ENCODE data around the gene ADM5.
A peak's percentile ranks its signal among the peaks of the same experiment; 100 is the strongest.

Gene ADM5

DNA sequence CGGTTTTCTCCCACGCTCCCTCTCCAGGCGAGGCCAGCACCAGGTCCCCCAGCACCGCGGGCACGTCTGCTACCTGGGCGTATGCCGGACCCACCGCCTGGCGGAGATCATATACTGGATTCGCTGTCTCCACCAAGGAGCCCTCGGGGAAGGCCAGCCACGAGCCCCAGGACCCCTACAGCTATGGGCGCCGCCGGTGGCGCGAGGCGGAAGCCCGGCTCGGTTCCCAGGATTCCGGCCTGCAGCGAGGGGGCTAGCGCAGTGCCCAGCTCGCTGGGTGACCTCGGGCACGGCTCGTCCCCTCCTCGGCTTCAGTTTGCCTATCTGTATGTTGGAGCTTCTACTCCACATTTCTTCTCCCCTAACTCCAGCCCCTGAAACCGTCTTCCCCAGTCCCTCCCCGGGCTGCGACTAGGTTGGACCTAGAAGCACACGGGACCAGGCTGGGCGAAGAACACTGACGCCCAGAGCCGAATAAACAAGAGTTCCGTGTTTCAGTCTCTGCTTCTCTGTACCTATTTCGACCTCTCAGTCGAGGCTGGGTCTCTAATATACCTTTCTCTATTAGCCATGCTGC is 773 bp downstream of the ADM5 start:
- Histone ChIP-seq H3K14ac (ENCODE audit: low read length in 2 of 2) (no peak overlapping the region), H3K9ac (ENCODE audit: low read length) (peak overlapping the region; percentile 84), H2AFZ (ENCODE audit: low read depth, low read length) (peak overlapping the region; percentile 20), H3K4ac (ENCODE audit: low read depth in 1 of 2, low read length in 2 of 2) (peak overlapping the region; percentile 9 to 19), H3K4me2 (ENCODE audit: low read length, poor library complexity, severe bottlenecking) (peak overlapping the region; percentile 78), H3K9me3 (ENCODE audit: control insufficient read depth, low read length) (no peaks in the 10 kb centered on the region), H2BK12ac (ENCODE audit: low read length in 2 of 2) (peak overlapping the region in 1 of 2 experiments; percentile 60), H3K36me3 (ENCODE audit: control insufficient read depth in 1 of 2, insufficient read depth in 2 of 2, low read depth in 1 of 2, low read length in 2 of 2) (peaks cover 23 to 43% of the 10 kb centered on the region in 2 experiments), H3K23ac (ENCODE audit: low read length in 2 of 2) (no peak overlapping the region), H4K91ac (ENCODE audit: low read length) (no peak overlapping the region), H2BK5ac (ENCODE audit: low read depth, low read length, poor library complexity, severe bottlenecking) (no peak overlapping the region), H4K8ac (ENCODE audit: low read length) (peak overlapping the region; percentile 78), H3K79me1 (replicated peaks; ENCODE audit: low read length, poor library complexity, severe bottlenecking) (peaks cover 19% of the 10 kb centered on the region), H3K27ac (ENCODE audit: low read length, poor library complexity, severe bottlenecking) (no peak overlapping the region), H2AK5ac (ENCODE audit: low read length, severe bottlenecking) (no peak overlapping the region), H3K4me3 (ENCODE audit: insufficient read depth in 1 of 2, low read depth in 1 of 2, low read length in 2 of 2) (peak overlapping the region; percentile 41 to 91), H2BK15ac (ENCODE audit: low read depth, poor library complexity, severe bottlenecking) (peak overlapping the region; percentile 53), H2BK120ac (ENCODE audit: low read depth, low read length) (no peak overlapping the region), H3K18ac (ENCODE audit: low read depth in 1 of 2, low read length in 2 of 2) (peak overlapping the region; percentile 26), H3K27me3 (ENCODE audit: control insufficient read depth in 1 of 2, insufficient read depth in 1 of 2, low read length in 2 of 2) (no peaks in the 10 kb centered on the region), H3K4me1 (ENCODE audit: control insufficient read depth, insufficient read depth, low read depth, low read length) (peaks cover 21% of the 10 kb centered on the region)
- peak; percentile 22 for DNase-seq
- WGBS: 30% methylated on average over 31 of the region's 39 CpGs

DNA sequence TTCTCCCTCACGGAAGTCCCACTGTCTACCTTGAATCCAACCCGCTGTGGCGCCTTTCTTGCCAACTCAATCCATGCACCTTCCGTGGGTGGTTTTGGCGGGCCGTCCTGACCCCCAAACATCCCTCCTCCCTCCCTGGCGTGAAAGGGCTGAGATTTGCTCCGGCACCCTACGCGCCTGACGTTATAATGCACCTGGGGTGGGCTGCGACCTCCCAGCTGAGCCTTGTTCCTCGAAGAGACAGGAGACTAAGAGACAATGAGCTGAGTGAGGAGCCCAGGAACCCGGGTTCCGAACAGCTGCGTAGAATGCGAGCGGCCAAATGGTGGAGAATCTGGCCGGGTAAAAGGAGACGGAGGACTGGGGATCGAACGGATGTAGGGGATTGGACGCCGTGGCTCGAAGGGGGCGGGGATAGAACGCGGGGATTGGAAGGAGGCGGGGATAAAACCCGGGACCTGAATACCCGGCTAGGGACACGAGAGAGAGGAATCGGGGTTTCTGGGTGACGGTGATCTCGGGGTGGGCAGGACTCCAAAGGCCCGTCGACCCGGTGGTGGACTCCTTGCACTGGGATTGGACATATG is 1.4 kb downstream of the ADM5 start, which contains the start of gene CPT1C:
Gene CPT1C, plus strand, starts transcription at position 461 of the 587 bp plus-strand sequence. CDS start 1,137 bp downstream, outside the sequence.
- Histone ChIP-seq H2BK5ac (ENCODE audit: low read depth, low read length, poor library complexity, severe bottlenecking) (no peak within 1 kb of the TSS), H3K36me3 (ENCODE audit: control insufficient read depth in 1 of 2, insufficient read depth in 2 of 2, low read depth in 1 of 2, low read length in 2 of 2) (peaks cover 17 to 37% of the 10 kb centered on the region in 2 experiments), H3K4me2 (ENCODE audit: low read length, poor library complexity, severe bottlenecking) (peak within 1 kb of the TSS; percentile 78), H3K23ac (ENCODE audit: low read length in 2 of 2) (no peak within 1 kb of the TSS), H3K79me1 (replicated peaks; ENCODE audit: low read length, poor library complexity, severe bottlenecking) (peaks cover 15% of the 10 kb centered on the region), H3K4me3 (ENCODE audit: insufficient read depth in 1 of 2, low read depth in 1 of 2, low read length in 2 of 2) (peak within 1 kb of the TSS; percentile 51 to 91), H2AFZ (ENCODE audit: low read depth, low read length) (peak within 1 kb of the TSS; percentile 29), H4K91ac (ENCODE audit: low read length) (no peak within 1 kb of the TSS), H3K18ac (ENCODE audit: low read depth in 1 of 2, low read length in 2 of 2) (peak within 1 kb of the TSS; percentile 26 to 48), H3K27me3 (ENCODE audit: control insufficient read depth in 1 of 2, insufficient read depth in 1 of 2, low read length in 2 of 2) (no peaks in the 10 kb centered on the region), H3K9ac (ENCODE audit: low read length) (peak within 1 kb of the TSS; percentile 84), H3K4me1 (ENCODE audit: control insufficient read depth, insufficient read depth, low read depth, low read length) (peaks cover 21% of the 10 kb centered on the region), H3K9me3 (ENCODE audit: control insufficient read depth, low read length) (no peaks in the 10 kb centered on the region), H2BK12ac (ENCODE audit: low read length in 2 of 2) (peak within 1 kb of the TSS in 1 of 2 experiments; percentile 60), H2BK15ac (ENCODE audit: low read depth, poor library complexity, severe bottlenecking) (peak within 1 kb of the TSS; percentile 53), H3K27ac (ENCODE audit: low read length, poor library complexity, severe bottlenecking) (no peak within 1 kb of the TSS), H4K8ac (ENCODE audit: low read length) (peak within 1 kb of the TSS; percentile 78), H3K14ac (ENCODE audit: low read length in 2 of 2) (peak within 1 kb of the TSS in 1 of 2 experiments; percentile 37), H2AK5ac (ENCODE audit: low read length, severe bottlenecking) (no peak within 1 kb of the TSS), H2BK120ac (ENCODE audit: low read depth, low read length) (no peak within 1 kb of the TSS), H3K4ac (ENCODE audit: low read depth in 1 of 2, low read length in 2 of 2) (peak within 1 kb of the TSS; percentile 19 to 86)
- WGBS: 6% methylated on average over 38 of the region's 38 CpGs
- peak; percentile 85 for DNase-seq

DNA sequence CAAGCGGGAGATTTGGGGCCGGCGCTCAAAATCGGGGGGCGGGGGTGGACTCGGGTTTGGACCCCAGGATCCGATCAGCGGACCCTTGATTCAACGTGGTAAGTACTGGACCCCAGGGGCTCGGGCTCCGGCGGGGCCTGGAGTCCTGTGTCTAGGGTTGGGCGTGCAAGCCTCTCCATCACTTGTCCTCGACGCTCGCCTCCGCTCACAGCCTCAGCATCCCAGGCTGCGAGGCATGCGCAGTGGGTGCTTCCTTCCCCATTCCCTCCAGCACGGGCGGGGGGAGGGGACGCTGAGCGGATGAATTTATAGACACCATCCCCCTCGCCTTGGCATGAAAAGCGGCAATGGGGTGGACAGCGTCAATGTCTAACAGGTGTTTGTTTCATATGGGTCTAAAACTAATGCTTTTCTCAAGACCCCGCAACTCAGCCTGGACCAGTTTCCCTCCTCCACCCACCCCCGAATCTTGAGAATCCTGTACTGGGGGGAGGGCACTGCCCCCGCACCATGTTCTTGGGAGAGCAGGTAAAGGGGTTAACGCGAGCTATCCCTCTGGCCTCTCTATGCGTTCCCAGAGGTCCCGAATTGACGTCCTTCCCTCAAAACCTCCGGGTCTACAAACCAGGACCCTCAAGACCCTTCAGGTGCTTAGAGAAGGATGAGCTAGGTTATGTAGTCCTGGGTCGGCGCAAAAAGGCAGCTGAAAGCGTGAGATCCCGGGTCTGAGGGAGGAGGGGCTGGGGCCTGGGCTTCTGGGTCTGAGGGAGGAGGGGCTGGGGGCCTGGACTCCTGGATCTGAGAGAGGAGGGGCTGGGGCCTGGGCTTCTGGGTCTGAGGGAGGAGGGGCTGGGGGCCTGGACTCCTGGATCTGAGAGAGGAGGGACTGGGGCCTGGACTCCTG is 2.1 kb downstream of the ADM5 start:
- Histone ChIP-seq H3K4me3 (ENCODE audit: insufficient read depth in 1 of 2, low read depth in 1 of 2, low read length in 2 of 2) (peak overlapping the region; percentile 51 to 91), H2BK5ac (ENCODE audit: low read depth, low read length, poor library complexity, severe bottlenecking) (no peak overlapping the region), H3K27me3 (ENCODE audit: control insufficient read depth in 1 of 2, insufficient read depth in 1 of 2, low read length in 2 of 2) (no peaks in the 10 kb centered on the region), H3K23ac (ENCODE audit: low read length in 2 of 2) (no peak overlapping the region), H3K18ac (ENCODE audit: low read depth in 1 of 2, low read length in 2 of 2) (peak overlapping the region in 1 of 2 experiments; percentile 48), H2BK15ac (ENCODE audit: low read depth, poor library complexity, severe bottlenecking) (no peak overlapping the region), H2AK5ac (ENCODE audit: low read length, severe bottlenecking) (no peak overlapping the region), H3K4me2 (ENCODE audit: low read length, poor library complexity, severe bottlenecking) (peak overlapping the region; percentile 78), H3K79me1 (replicated peaks; ENCODE audit: low read length, poor library complexity, severe bottlenecking) (peaks cover 13% of the 10 kb centered on the region), H3K9ac (ENCODE audit: low read length) (peak overlapping the region; percentile 84), H3K4ac (ENCODE audit: low read depth in 1 of 2, low read length in 2 of 2) (peak overlapping the region in 1 of 2 experiments; percentile 86), H2BK12ac (ENCODE audit: low read length in 2 of 2) (no peak overlapping the region), H3K27ac (ENCODE audit: low read length, poor library complexity, severe bottlenecking) (no peak overlapping the region), H3K4me1 (ENCODE audit: control insufficient read depth, insufficient read depth, low read depth, low read length) (peaks cover 21% of the 10 kb centered on the region), H2BK120ac (ENCODE audit: low read depth, low read length) (no peak overlapping the region), H4K8ac (ENCODE audit: low read length) (peak overlapping the region; percentile 74), H2AFZ (ENCODE audit: low read depth, low read length) (peak overlapping the region; percentile 29), H3K14ac (ENCODE audit: low read length in 2 of 2) (no peak overlapping the region), H4K91ac (ENCODE audit: low read length) (no peak overlapping the region), H3K9me3 (ENCODE audit: control insufficient read depth, low read length) (no peaks in the 10 kb centered on the region), H3K36me3 (ENCODE audit: control insufficient read depth in 1 of 2, insufficient read depth in 2 of 2, low read depth in 1 of 2, low read length in 2 of 2) (peaks cover 11 to 30% of the 10 kb centered on the region in 2 experiments)
- DNase-seq: peak; percentile 74
- WGBS: 13% methylated on average over 30 of the region's 39 CpGs

Data from mesenchymal stem cell (in vitro differentiated cells and primary cell).